Kidney epithelial cell (primary cell): Measurements from ENCODE around the gene DTNA. TPM values are rescaled to one million over a fixed set of nuclear protein-coding genes. Genes with fewer than 3 reads are reported as not detected.

Source experiments
- DNase-seq: peaks from one replicate; pipeline ENCODE4 v3.0.0-alpha.2; 2010; ENCODE audit warnings: low read depth
- H3K27me3 ChIP-seq: 2 replicates; pipeline ENCODE4 v1.6.0; 2011; ENCODE audit warnings: low read length; ENCODE audit not compliant: control insufficient read depth, insufficient read depth
- H3K36me3 ChIP-seq: 2 replicates; pipeline ENCODE4 v1.5.1; 2011; ENCODE audit warnings: low read length; ENCODE audit not compliant: control insufficient read depth, insufficient read depth
- H3K4me3 ChIP-seq: 2 replicates; pipeline ENCODE4 v1.5.1; 2011; ENCODE audit warnings: low read depth, mild to moderate bottlenecking, control low read depth, low read length
- CTCF ChIP-seq: IDR thresholded peaks from 2 replicates; pipeline ENCODE4 v1.5.1; 2011; ENCODE audit warnings: mild to moderate bottlenecking, moderate library complexity, low read length, control low read depth, inconsistent platforms; ENCODE audit not compliant: insufficient read depth, poor library complexity, severe bottlenecking
- total RNA-seq: library from RNA; depleted of rRNA; stranded (reverse); fragments of >200 nt; gene quantifications from 2 replicates; pipeline ENCODE4 v1.2.3, GENCODE V29; 2015

Gene DTNA
- total RNA-seq, 1 donor from 2014 or later = 19.3 TPM

- Histone ChIP-seq H3K36me3 (no peaks in the 10 kb centered on the region), H3K27me3 (no peaks in the 10 kb centered on the region), H3K4me3 (no peak overlapping the region)
- TF ChIP-seq CTCF = no peak
- DNase-seq = no peak
These were observed 134.8 kb downstream of the DTNA start for GRCh38 chr18:34844732-34845459.

- no peak for DNase-seq
- no peaks in the 10 kb centered on the region for H3K36me3 ChIP-seq
- TF ChIP-seq CTCF = no peak
- no peak overlapping the region for H3K4me3 ChIP-seq
- no peaks in the 10 kb centered on the region for H3K27me3 ChIP-seq
These were observed 137.3 kb downstream of the DTNA start for GRCh38 chr18:34847408-34847807.

GRCh38 chr18:34848156-34848555, 138.1 kb downstream of the DTNA start:
- TF ChIP-seq CTCF = no peak
- no peaks in the 10 kb centered on the region for H3K36me3 ChIP-seq
- H3K27me3 ChIP-seq = no peaks in the 10 kb centered on the region
- no peak for DNase-seq
- no peak overlapping the region for H3K4me3 ChIP-seq

- no peak for DNase-seq
- Histone ChIP-seq H3K27me3 (no peaks in the 10 kb centered on the region), H3K36me3 (no peaks in the 10 kb centered on the region), H3K4me3 (no peak overlapping the region)
- TF ChIP-seq CTCF = no peak
These were observed 138.6 kb downstream of the DTNA start for GRCh38 chr18:34848695-34849094.

GRCh38 chr18:34857320-34857719, 147.2 kb downstream of the DTNA start:
- no peak for DNase-seq

More at GRCh38 chr18:34857320-34857719, 147.2 kb downstream of the DTNA start:
- TF ChIP-seq CTCF = no peak
- Histone ChIP-seq H3K27me3 (no peaks in the 10 kb centered on the region), H3K36me3 (no peaks in the 10 kb centered on the region), H3K4me3 (no peak overlapping the region)
